Muscle of leg (tissue), 11 donors: ENCODE measurements around the gene IL20RB. TPM values are rescaled to one million over a fixed set of nuclear protein-coding genes. Genes with fewer than 3 reads are reported as not detected.

ENCODE experiments used
- DNase-seq: peaks from one replicate; pipeline ENCODE4 v3.0.0; 2013
- H3K27ac ChIP-seq: one replicate; pipeline ENCODE4 v1.5.1; 2013; ENCODE audit warnings: mild to moderate bottlenecking, low read length, control low read depth
- H3K27me3 ChIP-seq: one replicate; pipeline ENCODE4 v1.6.1; 2013; ENCODE audit warnings: low read length; ENCODE audit not compliant: control insufficient read depth, insufficient read depth
- H3K36me3 ChIP-seq: one replicate; pipeline ENCODE4 v1.6.1; 2013; ENCODE audit warnings: low read length; ENCODE audit not compliant: control insufficient read depth, insufficient read depth
- H3K4me1 ChIP-seq: one replicate; pipeline ENCODE4 v1.6.1; 2013; ENCODE audit warnings: low read length; ENCODE audit not compliant: control insufficient read depth, insufficient read depth
- H3K4me3 ChIP-seq: one replicate; pipeline ENCODE4 v1.5.1; 2013; ENCODE audit warnings: low read length, control low read depth
- H3K9me3 ChIP-seq: replicated peaks from 2 replicates; pipeline ENCODE4 v1.6.1; 2013; ENCODE audit warnings: low read depth, low read length; ENCODE audit not compliant: control insufficient read depth
- WGBS: methylation state at CpG from one replicate; pipeline ENCODE4 v1.1.5; 2013; ENCODE audit warnings: missing lambda C conversion rate; ENCODE audit not compliant: insufficient coverage; 5-methylcytosine and 5-hydroxymethylcytosine counted together
- polyA plus RNA-seq, 8 donors: library from polyadenylated mRNA; unstranded; fragments of 120-200 nt; gene quantifications; one replicate each; pipeline versions ENCODE4 v1.2.1 to v1.2.3, GENCODE V29; 2013; ENCODE audit warnings: inconsistent platforms in 1 of 8, low replicate concordance in 1 of 8; ENCODE audit not compliant: insufficient read length in 8 of 8, insufficient read depth in 1 of 8
- total RNA-seq: library from RNA; stranded (reverse); fragments of 120-200 nt; gene quantifications from one replicate; pipeline ENCODE4 v1.2.4, GENCODE V29; 2013

Gene IL20RB
- total and polyA plus RNA-seq, 9 donors: 0.58 to 1.5 (median 0.81) TPM

- 86% methylated on average over 1 of the region's 5 CpGs for WGBS
- Histone ChIP-seq H3K9me3 (no peaks in the 10 kb centered on the region), H3K27me3 (no peaks in the 10 kb centered on the region), H3K36me3 (no peaks in the 10 kb centered on the region), H3K4me3 (no peak overlapping the region), H3K27ac (no peak overlapping the region), H3K4me1 (no peaks in the 10 kb centered on the region)
- DNase-seq: no peak
Observed at GRCh38 chr3:137024348-137024747, 66.6 kb downstream of the IL20RB start.

GRCh38 chr3:137026701-137027100 is 68.9 kb downstream of the IL20RB start:
- H3K9me3 ChIP-seq: no peaks in the 10 kb centered on the region
- no peaks in the 10 kb centered on the region for H3K36me3 ChIP-seq
- 89% methylated on average over 1 of the region's 3 CpGs for WGBS
- no peak overlapping the region for H3K4me3 ChIP-seq
- no peak for DNase-seq
- no peaks in the 10 kb centered on the region for H3K4me1 ChIP-seq
- peaks cover 4% of the 10 kb centered on the region for H3K27me3 ChIP-seq
- no peak overlapping the region for H3K27ac ChIP-seq

GRCh38 chr3:137032465-137033120 is 74.8 kb downstream of the IL20RB start:
- 1% methylated on average over 31 of the region's 31 CpGs for WGBS
- H3K9me3 ChIP-seq: no peaks in the 10 kb centered on the region
- H3K27ac ChIP-seq: no peak overlapping the region
- H3K36me3 ChIP-seq: no peaks in the 10 kb centered on the region
- peak overlapping the region; percentile 33 for H3K4me3 ChIP-seq
- H3K4me1 ChIP-seq: peaks cover 3% of the 10 kb centered on the region
- DNase-seq: peak; percentile 89
- H3K27me3 ChIP-seq: peaks cover 19% of the 10 kb centered on the region

GRCh38 chr3:137035631-137036030 is 77.8 kb downstream of the IL20RB start:
- DNase-seq: no peak
- H3K36me3 ChIP-seq: no peaks in the 10 kb centered on the region
- peaks cover 19% of the 10 kb centered on the region for H3K27me3 ChIP-seq
- H3K4me1 ChIP-seq: peaks cover 3% of the 10 kb centered on the region
- H3K4me3 ChIP-seq: no peak overlapping the region
- H3K9me3 ChIP-seq: no peaks in the 10 kb centered on the region
- 92% methylated on average over 5 of the region's 5 CpGs for whole genome bisulfite sequencing
- H3K27ac ChIP-seq: no peak overlapping the region

GRCh38 chr3:137039570-137039969 is 81.8 kb downstream of the IL20RB start:
- no peaks in the 10 kb centered on the region for H3K9me3 ChIP-seq
- no peak overlapping the region for H3K27ac ChIP-seq
- no peaks in the 10 kb centered on the region for H3K36me3 ChIP-seq
- H3K4me1 ChIP-seq: no peaks in the 10 kb centered on the region
- no peak overlapping the region for H3K4me3 ChIP-seq
- peaks cover 3% of the 10 kb centered on the region for H3K27me3 ChIP-seq
- no peak for DNase-seq

GRCh38 chr3:137041251-137041650 is 83.5 kb downstream of the IL20RB start:
- peaks cover 3% of the 10 kb centered on the region for H3K27me3 ChIP-seq
- WGBS: 78% methylated on average over 2 of the region's 2 CpGs
- H3K27ac ChIP-seq: no peak overlapping the region
- DNase-seq: no peak
- no peaks in the 10 kb centered on the region for H3K4me1 ChIP-seq
- H3K9me3 ChIP-seq: no peaks in the 10 kb centered on the region
- no peaks in the 10 kb centered on the region for H3K36me3 ChIP-seq
- no peak overlapping the region for H3K4me3 ChIP-seq

GRCh38 chr3:137041686-137042085 is 83.9 kb downstream of the IL20RB start:
- 100% methylated on average over 1 of the region's 4 CpGs for WGBS
- Histone ChIP-seq H3K9me3 (no peaks in the 10 kb centered on the region), H3K4me1 (no peaks in the 10 kb centered on the region)

GRCh38 chr3:137046747-137047146 is 89.0 kb downstream of the IL20RB start:
- no peak overlapping the region for H3K4me3 ChIP-seq
- WGBS: 21% methylated on average over 2 of the region's 4 CpGs

More at GRCh38 chr3:137041686-137042085, 83.9 kb downstream of the IL20RB start:
- DNase-seq: no peak
- Histone ChIP-seq H3K36me3 (no peaks in the 10 kb centered on the region), H3K27ac (no peak overlapping the region), H3K4me3 (no peak overlapping the region), H3K27me3 (peaks cover 3% of the 10 kb centered on the region)

GRCh38 chr3:137047240-137047639 is 89.5 kb downstream of the IL20RB start:
- H3K4me3 ChIP-seq: no peak overlapping the region
- DNase-seq: peak; percentile 17
- H3K27me3 ChIP-seq: peaks cover 12% of the 10 kb centered on the region
- H3K27ac ChIP-seq: no peak overlapping the region
- no peaks in the 10 kb centered on the region for H3K9me3 ChIP-seq
- no peaks in the 10 kb centered on the region for H3K36me3 ChIP-seq
- 23% methylated on average over 3 of the region's 4 CpGs for WGBS
- peaks cover 2% of the 10 kb centered on the region for H3K4me1 ChIP-seq

More at GRCh38 chr3:137046747-137047146, 89.0 kb downstream of the IL20RB start:
- no peaks in the 10 kb centered on the region for H3K9me3 ChIP-seq
- H3K27ac ChIP-seq: no peak overlapping the region
- no peaks in the 10 kb centered on the region for H3K36me3 ChIP-seq
- H3K4me1 ChIP-seq: peaks cover 2% of the 10 kb centered on the region
- H3K27me3 ChIP-seq: peaks cover 12% of the 10 kb centered on the region
- peak; percentile 16 for DNase-seq

- Histone ChIP-seq H3K4me3 (no peak overlapping the region), H3K27ac (no peak overlapping the region), H3K4me1 (peaks cover 2% of the 10 kb centered on the region), H3K36me3 (no peaks in the 10 kb centered on the region), H3K9me3 (no peaks in the 10 kb centered on the region), H3K27me3 (peaks cover 9% of the 10 kb centered on the region)
- WGBS: no CpG with 5 or more reads among the region's 3 CpGs
- no peak for DNase-seq
Observed at GRCh38 chr3:137050281-137050680, 92.5 kb downstream of the IL20RB start.

GRCh38 chr3:137052298-137052697 is 94.5 kb downstream of the IL20RB start:
- WGBS: no CpG with 5 or more reads among the region's 1 CpG
- DNase-seq: no peak
- Histone ChIP-seq H3K36me3 (no peaks in the 10 kb centered on the region), H3K9me3 (no peaks in the 10 kb centered on the region), H3K27me3 (peaks cover 11% of the 10 kb centered on the region), H3K27ac (no peak overlapping the region), H3K4me1 (peaks cover under 1% of the 10 kb centered on the region), H3K4me3 (no peak overlapping the region)
